Measurements from ENCODE around the gene IBA57. TPM values are rescaled to one million over a fixed set of nuclear protein-coding genes. Genes with fewer than 3 reads are reported as not detected.
"Not testable (repeated sequence)": the region's sequence is repeated elsewhere in the genome, so short reads cannot be mapped to it uniquely, and the experiment has no call there.

IBA57 gene
- total and polyA plus RNA-seq, 5 donors: 4.5 to 12.0 (median 9.9) TPM

- no peak for ATAC-seq
- 47% methylated on average over 20 of the region's 20 CpGs for WGBS
- peaks cover 2% of the 10 kb centered on the region for H3K4me1 ChIP-seq (ENCODE audit: control insufficient read depth, insufficient read depth, low read length)
- H3K27me3 ChIP-seq (ENCODE audit: control insufficient read depth, insufficient read depth): no peaks in the 10 kb centered on the region
- peak overlapping the region; percentile 38 for H3K4me3 ChIP-seq (ENCODE audit: low read length)
- intact Hi-C loops (cut with DNase I): no loop called here
- H3K9me3 ChIP-seq (ENCODE audit: control insufficient read depth, low read length): no peaks in the 10 kb centered on the region
- peak in 2 of 3 donors; percentile 23 to 65 for DNase-seq
- peak overlapping the region; percentile 65 for H3K27ac ChIP-seq (ENCODE audit: low read length)
Observed at GRCh38 chr1:228164561-228165371, 838 bp upstream of the IBA57 start.

- DNase-seq (peak in 2 of 3 donors; percentile 74 to 85), ATAC-seq (peak; percentile 4 to 30)
- Histone ChIP-seq H3K27me3 (ENCODE audit: control insufficient read depth, insufficient read depth) (no peaks in the 10 kb centered on the region), H3K9me3 (ENCODE audit: control insufficient read depth, low read length) (no peaks in the 10 kb centered on the region), H3K27ac (ENCODE audit: low read length) (peak overlapping the region; percentile 94), H3K4me3 (ENCODE audit: low read length) (peak overlapping the region; percentile 72), H3K4me1 (ENCODE audit: control insufficient read depth, insufficient read depth, low read length) (peaks cover 2% of the 10 kb centered on the region)
- intact Hi-C loops (cut with DNase I): loop anchor here in 1 of 4 donors (1.0 kb wide), 1 partner anchor 27 kb away; no protein-coding TSS in a partner anchor
- 18% methylated on average over 26 of the region's 26 CpGs for WGBS
Observed at GRCh38 chr1:228166170-228166936, 749 bp downstream of the IBA57 start.

- H3K27ac ChIP-seq (ENCODE audit: low read length): no peak overlapping the region
Observed at GRCh38 chr1:228168563-228169270, 3.1 kb downstream of the IBA57 start.

GRCh38 chr1:228169345-228169744 is 3.7 kb downstream of the IBA57 start:
- Histone ChIP-seq H3K9me3 (ENCODE audit: control insufficient read depth, low read length) (no peaks in the 10 kb centered on the region), H3K4me1 (ENCODE audit: control insufficient read depth, insufficient read depth, low read length) (peaks cover 2% of the 10 kb centered on the region), H3K4me3 (ENCODE audit: low read length) (no peak overlapping the region), H3K27ac (ENCODE audit: low read length) (no peak overlapping the region), H3K27me3 (ENCODE audit: control insufficient read depth, insufficient read depth) (no peaks in the 10 kb centered on the region)
- ATAC-seq (no peak), DNase-seq (no peak)
- WGBS: 80% methylated on average over 2 of the region's 2 CpGs
- intact Hi-C loops (cut with DNase I): no loop called here

More at GRCh38 chr1:228168563-228169270, 3.1 kb downstream of the IBA57 start:
- H3K4me1 ChIP-seq (ENCODE audit: control insufficient read depth, insufficient read depth, low read length): peaks cover 2% of the 10 kb centered on the region
- WGBS: 80% methylated on average over 12 of the region's 12 CpGs
- H3K9me3 ChIP-seq (ENCODE audit: control insufficient read depth, low read length): no peaks in the 10 kb centered on the region
- H3K4me3 ChIP-seq (ENCODE audit: low read length): no peak overlapping the region
- DNase-seq (no peak), ATAC-seq (no peak)
- intact Hi-C loops (cut with DNase I): no loop called here
- no peaks in the 10 kb centered on the region for H3K27me3 ChIP-seq (ENCODE audit: control insufficient read depth, insufficient read depth)

GRCh38 chr1:228170666-228171065 is 5.1 kb downstream of the IBA57 start:
- ATAC-seq: no peak
- WGBS: 84% methylated on average over 7 of the region's 7 CpGs
- no peak for DNase-seq
- Histone ChIP-seq H3K4me3 (ENCODE audit: low read length) (no peak overlapping the region), H3K27me3 (ENCODE audit: control insufficient read depth, insufficient read depth) (no peaks in the 10 kb centered on the region), H3K9me3 (ENCODE audit: control insufficient read depth, low read length) (no peaks in the 10 kb centered on the region), H3K4me1 (ENCODE audit: control insufficient read depth, insufficient read depth, low read length) (peaks cover 2% of the 10 kb centered on the region), H3K27ac (ENCODE audit: low read length) (no peak overlapping the region)
- intact Hi-C loops (cut with DNase I): no loop called here

GRCh38 chr1:228171221-228171891 is 5.8 kb downstream of the IBA57 start:
- WGBS: 78% methylated on average over 10 of the region's 10 CpGs
- no peak for DNase-seq
- intact Hi-C loops (cut with DNase I): no loop called here

GRCh38 chr1:228172591-228173527 is 7.3 kb downstream of the IBA57 start:
- Histone ChIP-seq H3K27ac (ENCODE audit: low read length) (no peak overlapping the region), H3K27me3 (ENCODE audit: control insufficient read depth, insufficient read depth) (no peaks in the 10 kb centered on the region), H3K4me3 (ENCODE audit: low read length) (no peak overlapping the region), H3K9me3 (ENCODE audit: control insufficient read depth, low read length) (no peaks in the 10 kb centered on the region), H3K4me1 (ENCODE audit: control insufficient read depth, insufficient read depth, low read length) (no peaks in the 10 kb centered on the region)
- no peak for DNase-seq
- ATAC-seq: no peak
- intact Hi-C loops (cut with DNase I): no loop called here
- WGBS: 85% methylated on average over 21 of the region's 21 CpGs

More at GRCh38 chr1:228171221-228171891, 5.8 kb downstream of the IBA57 start:
- Histone ChIP-seq H3K9me3 (ENCODE audit: control insufficient read depth, low read length) (no peaks in the 10 kb centered on the region), H3K4me3 (ENCODE audit: low read length) (no peak overlapping the region), H3K27me3 (ENCODE audit: control insufficient read depth, insufficient read depth) (no peaks in the 10 kb centered on the region), H3K27ac (ENCODE audit: low read length) (no peak overlapping the region), H3K4me1 (ENCODE audit: control insufficient read depth, insufficient read depth, low read length) (peaks cover 2% of the 10 kb centered on the region)
- ATAC-seq: no peak

GRCh38 chr1:228173528-228174481 is 8.2 kb downstream of the IBA57 start:
- DNase-seq (peak in 1 of 3 donors; percentile 34), ATAC-seq (peak in 1 of 2 donors; percentile 17)
- H3K27me3 ChIP-seq (ENCODE audit: control insufficient read depth, insufficient read depth); H3K4me1 ChIP-seq (ENCODE audit: control insufficient read depth, insufficient read depth, low read length); H3K27ac ChIP-seq (ENCODE audit: low read length); intact Hi-C loops (cut with DNase I); H3K4me3 ChIP-seq (ENCODE audit: low read length); H3K9me3 ChIP-seq (ENCODE audit: control insufficient read depth, low read length): not testable (repeated sequence)
- WGBS: 70% methylated on average over 31 of the region's 69 CpGs
